RKO (cell line): ENCODE results near the gene PRAMEF25.
"Not testable (repeated sequence)": the region's sequence is repeated elsewhere in the genome, so short reads cannot be mapped to it uniquely, and the experiment has no call there.

Experiments used
- DNase-seq: peaks from one replicate; pipeline ENCODE4 v3.0.0-alpha.2; 2016; ENCODE audit warnings: low spot score

The PRAMEF25 gene

GRCh38 chr1:13070474-13070873, at the start of gene PRAMEF25:
Gene PRAMEF25 (plus strand): TSS chr1:13070774. CDS start chr1:13073694, 2,920 bp downstream.
- DNase-seq = not testable (repeated sequence)

- not testable (repeated sequence) for DNase-seq
Measured at GRCh38 chr1:13056475-13056874, 14.1 kb upstream of the PRAMEF25 start, which contains the start of gene PRAMEF27. Gene PRAMEF27 (minus strand): TSS chr1:13056575. CDS start chr1:13053659, 2,916 bp downstream.

GRCh38 chr1:13116754-13117153, 46.2 kb downstream of the PRAMEF25 start, which contains the start of gene HNRNPCL2:
Gene HNRNPCL2 (minus strand): TSS chr1:13116854. CDS start chr1:13116400, 454 bp downstream.
- not testable (repeated sequence) for DNase-seq
